Trophoblast cell (in vitro differentiated cells and primary cell): ENCODE results near the gene C15orf40. TPM values are rescaled to one million over a fixed set of nuclear protein-coding genes. Genes with fewer than 3 reads are reported as not detected.

Experiments used
- DNase-seq, 2 donors: peaks; one replicate each; pipeline ENCODE4 v3.0.0-alpha.2; 2016
- H2AFZ ChIP-seq: 2 replicates; pipeline ENCODE4 v1.6.1; 2013; ENCODE audit warnings: low read length, moderate library complexity, mild to moderate bottlenecking; ENCODE audit not compliant: insufficient read depth, poor library complexity
- H2AK5ac ChIP-seq: 2 replicates; pipeline ENCODE4 v1.6.1; 2013; ENCODE audit warnings: mild to moderate bottlenecking, low read length
- H2BK120ac ChIP-seq: 2 replicates; pipeline ENCODE4 v1.6.1; 2013; ENCODE audit warnings: low read length, mild to moderate bottlenecking, moderate library complexity; ENCODE audit not compliant: insufficient read depth, poor library complexity
- H2BK12ac ChIP-seq: 2 replicates; pipeline ENCODE4 v1.6.1; 2013; ENCODE audit warnings: mild to moderate bottlenecking, low read length, moderate library complexity
- H2BK5ac ChIP-seq: 2 replicates; pipeline ENCODE4 v1.6.1; 2013; ENCODE audit warnings: low read length, low read depth, moderate library complexity, mild to moderate bottlenecking; ENCODE audit not compliant: poor library complexity
- H3K14ac ChIP-seq: 2 replicates; pipeline ENCODE4 v1.6.1; 2013; ENCODE audit warnings: mild to moderate bottlenecking, low read length
- H3K18ac ChIP-seq: 2 replicates; pipeline ENCODE4 v1.6.1; 2013; ENCODE audit warnings: mild to moderate bottlenecking, low read length
- H3K23ac ChIP-seq: 2 replicates; pipeline ENCODE4 v1.6.1; 2013; ENCODE audit warnings: low read length
- H3K27ac ChIP-seq: 2 replicates; pipeline ENCODE4 v1.5.1; 2013; ENCODE audit warnings: low read depth, mild to moderate bottlenecking, inconsistent platforms, low read length, moderate library complexity
- H3K27me3 ChIP-seq: 2 replicates; pipeline ENCODE4 v1.6.1; 2013; ENCODE audit warnings: inconsistent platforms, mild to moderate bottlenecking, low read length, moderate library complexity; ENCODE audit not compliant: insufficient read depth
- H3K36me3 ChIP-seq, 2 experiments: 1 replicate in 1 of 2; 2 replicates in 1 of 2; pipeline ENCODE4 v1.6.1; 2013; ENCODE audit warnings: low read length in 2 of 2, mild to moderate bottlenecking in 2 of 2, moderate library complexity in 1 of 2; ENCODE audit not compliant: insufficient read depth in 2 of 2, control insufficient read depth in 1 of 2
- H3K4ac ChIP-seq: 2 replicates; pipeline ENCODE4 v1.6.1; 2013; ENCODE audit warnings: low read depth, mild to moderate bottlenecking, low read length, moderate library complexity
- H3K4me1 ChIP-seq, 2 experiments: 1 replicate in 1 of 2; 2 replicates in 1 of 2; pipeline ENCODE4 v1.6.1; 2013; ENCODE audit warnings: low read length in 2 of 2, mild to moderate bottlenecking in 2 of 2, moderate library complexity in 1 of 2; ENCODE audit not compliant: insufficient read depth in 2 of 2, control insufficient read depth in 1 of 2
- H3K4me2 ChIP-seq: 2 replicates; pipeline ENCODE4 v1.6.1; 2013; ENCODE audit warnings: inconsistent platforms, mild to moderate bottlenecking, low read length, moderate library complexity
- H3K4me3 ChIP-seq: 2 replicates; pipeline ENCODE4 v1.5.1; 2013; ENCODE audit warnings: mild to moderate bottlenecking, low read depth, low read length, inconsistent platforms
- H3K79me1 ChIP-seq: one replicate; pipeline ENCODE4 v1.6.1; 2013; ENCODE audit warnings: low read length
- H3K79me2 ChIP-seq: 2 replicates; pipeline ENCODE4 v1.6.1; 2013; ENCODE audit warnings: low read length, mild to moderate bottlenecking; ENCODE audit not compliant: control insufficient read depth, insufficient read depth, poor library complexity
- H3K9ac ChIP-seq: 2 replicates; pipeline ENCODE4 v1.6.1; 2013; ENCODE audit warnings: mild to moderate bottlenecking, low read length
- H3K9me3 ChIP-seq: 2 replicates; pipeline ENCODE4 v1.6.1; 2013; ENCODE audit warnings: low read depth, mild to moderate bottlenecking, control low read depth, inconsistent platforms, low read length; ENCODE audit not compliant: insufficient read depth
- H4K12ac ChIP-seq: 2 replicates; pipeline ENCODE4 v1.6.1; 2013; ENCODE audit warnings: low read depth, mild to moderate bottlenecking, low read length, moderate library complexity
- H4K8ac ChIP-seq: 2 replicates; pipeline ENCODE4 v1.6.1; 2013; ENCODE audit warnings: low read depth, mild to moderate bottlenecking, low read length, moderate library complexity
- H4K91ac ChIP-seq: one replicate; pipeline ENCODE4 v1.6.1; 2013; ENCODE audit warnings: low read depth, mild to moderate bottlenecking, low read length, moderate library complexity
- WGBS: extraction: QIAGEN DNeasy Blood & Tissue Kit; methylation state at CpG from one replicate; pipeline ENCODE4 v1.1.7; 2013; ENCODE audit warnings: missing lambda C conversion rate; ENCODE audit not compliant: insufficient read length, insufficient coverage; ENCODE audit errors: extremely low coverage; 5-methylcytosine and 5-hydroxymethylcytosine counted together
- polyA plus RNA-seq: library from polyadenylated mRNA; stranded (reverse); fragments of 200-250 nt; gene quantifications from 2 replicates; pipeline ENCODE4 v1.2.3, GENCODE V29; 2013

C15orf40 gene
- polyA plus RNA-seq = 8.7 and 9.5 TPM in 2 replicates

GRCh38 chr15:83011271-83012075 lies at the start of gene C15orf40:
Gene C15orf40, minus strand, starts transcription at chr15:83011639. Its CDS starts 32 bp downstream, at chr15:83011607.
- Histone ChIP-seq H4K12ac (peak within 1 kb of the TSS; percentile 99), H3K4me2 (peak within 1 kb of the TSS; percentile 90), H3K23ac (no peak within 1 kb of the TSS), H3K4me1 (peaks cover 5 to 9% of the 10 kb centered on the region in 2 experiments), H3K9me3 (peaks cover 2% of the 10 kb centered on the region), H3K18ac (peak within 1 kb of the TSS; percentile 42), H3K14ac (peak within 1 kb of the TSS; percentile 94), H4K91ac (peak within 1 kb of the TSS; percentile 86), H2BK120ac (peak within 1 kb of the TSS; percentile 9), H4K8ac (peak within 1 kb of the TSS; percentile 99), H2AFZ (peak within 1 kb of the TSS; percentile 86), H3K79me1 (peaks cover 11% of the 10 kb centered on the region), H3K36me3 (peaks cover 10 to 19% of the 10 kb centered on the region in 2 experiments), H3K9ac (peak within 1 kb of the TSS; percentile 92), H2BK5ac (peak within 1 kb of the TSS; percentile 2), H3K27ac (no peak within 1 kb of the TSS), H3K27me3 (no peaks in the 10 kb centered on the region), H3K4ac (peak within 1 kb of the TSS; percentile 62), H2AK5ac (peak within 1 kb of the TSS; percentile 70), H3K4me3 (peak within 1 kb of the TSS; percentile 96), H3K79me2 (peaks cover 7% of the 10 kb centered on the region), H2BK12ac (no peak within 1 kb of the TSS)
- no CpG with 5 or more reads among the region's 64 CpGs for WGBS
- DNase-seq = peak; percentile 93 to 96

- no peaks in the 10 kb centered on the region for H3K79me2 ChIP-seq
- no peak overlapping the region for H3K4me2 ChIP-seq
- H3K4me1 ChIP-seq = peaks cover 0 to 2% of the 10 kb centered on the region in 2 experiments
- H2BK5ac ChIP-seq = no peak overlapping the region
- no peaks in the 10 kb centered on the region for H3K27me3 ChIP-seq
- no peaks in the 10 kb centered on the region for H3K79me1 ChIP-seq
- H3K4ac ChIP-seq = no peak overlapping the region
- no peak overlapping the region for H3K27ac ChIP-seq
- no peak overlapping the region for H3K18ac ChIP-seq
- no peak for DNase-seq
- H3K9ac ChIP-seq = no peak overlapping the region
- no peak overlapping the region for H2AK5ac ChIP-seq
- H3K14ac ChIP-seq = no peak overlapping the region
- H2BK12ac ChIP-seq = no peak overlapping the region
- no peak overlapping the region for H3K23ac ChIP-seq
- H4K8ac ChIP-seq = no peak overlapping the region
- peaks cover 9 to 12% of the 10 kb centered on the region in 2 experiments for H3K36me3 ChIP-seq
- WGBS = no CpG with 5 or more reads among the region's 7 CpGs
- H3K9me3 ChIP-seq = no peaks in the 10 kb centered on the region
- H4K12ac ChIP-seq = no peak overlapping the region
- no peak overlapping the region for H3K4me3 ChIP-seq
- H4K91ac ChIP-seq = no peak overlapping the region
- H2BK120ac ChIP-seq = no peak overlapping the region
- no peak overlapping the region for H2AFZ ChIP-seq
Observed at GRCh38 chr15:83057696-83058376, 46.4 kb upstream of the C15orf40 start.

DNA sequence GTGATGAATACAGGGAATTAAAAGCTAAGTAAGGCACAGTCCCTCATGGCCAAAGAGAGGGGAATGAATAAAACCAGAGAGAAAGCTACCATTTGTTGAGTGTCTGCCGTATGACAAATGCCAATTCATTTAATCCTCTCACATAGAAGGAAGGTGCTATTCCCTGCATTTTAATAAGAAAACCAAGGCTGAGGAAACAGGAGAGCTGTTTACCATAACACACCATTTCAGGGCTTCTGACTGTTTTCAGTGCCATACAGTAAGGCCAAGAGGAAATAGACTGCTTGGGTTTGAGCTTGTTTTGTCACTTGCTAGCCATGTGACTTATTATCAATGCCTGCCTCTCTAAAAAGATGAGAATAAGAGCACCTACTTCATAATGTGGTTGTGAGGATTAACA lies 45.6 kb upstream of the C15orf40 start:
- no CpG with 5 or more reads among the region's 1 CpG for WGBS
- H3K9ac ChIP-seq = no peak overlapping the region

DNA sequence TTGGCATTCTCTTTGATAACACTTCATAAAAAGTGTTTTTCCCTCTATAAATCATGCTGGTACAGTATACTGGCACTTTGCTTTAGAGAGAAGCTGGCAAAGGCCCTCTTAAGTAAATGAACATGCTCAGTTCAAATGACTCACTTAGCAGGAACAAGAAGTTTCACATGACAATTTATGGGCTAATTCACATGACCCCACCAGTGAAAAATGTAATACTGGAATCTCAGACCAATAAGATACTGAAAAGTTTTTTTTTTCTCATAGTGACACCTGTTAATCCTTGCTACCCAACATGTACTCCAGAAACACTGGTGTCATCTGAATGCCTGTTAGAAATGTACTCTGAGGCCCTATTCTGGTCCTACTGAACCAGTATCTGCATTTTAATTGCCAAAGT lies 41.7 kb upstream of the C15orf40 start:
- no peaks in the 10 kb centered on the region for H3K27me3 ChIP-seq
- H2BK120ac ChIP-seq = no peak overlapping the region
- no peak overlapping the region for H2BK12ac ChIP-seq
- no peak overlapping the region for H3K23ac ChIP-seq
- H3K79me2 ChIP-seq = no peaks in the 10 kb centered on the region
- no peak overlapping the region for H4K12ac ChIP-seq
- no peak overlapping the region for H2AFZ ChIP-seq
- no peak overlapping the region for H4K91ac ChIP-seq
- no peak overlapping the region for H3K4me2 ChIP-seq
- H3K9ac ChIP-seq = no peak overlapping the region
- no peak overlapping the region for H2AK5ac ChIP-seq
- no peak overlapping the region for H3K4me3 ChIP-seq
- H3K79me1 ChIP-seq = no peaks in the 10 kb centered on the region
- no peak overlapping the region for H2BK5ac ChIP-seq
- H3K9me3 ChIP-seq = no peaks in the 10 kb centered on the region
- no peak overlapping the region for H3K4ac ChIP-seq
- no peak overlapping the region for H3K27ac ChIP-seq
- no peak overlapping the region for H4K8ac ChIP-seq
- peaks cover 10 to 13% of the 10 kb centered on the region in 2 experiments for H3K36me3 ChIP-seq
- no peak overlapping the region for H3K14ac ChIP-seq
- no peak overlapping the region for H3K18ac ChIP-seq
- no peaks in the 10 kb centered on the region for H3K4me1 ChIP-seq
- DNase-seq = peak in 1 of 2 donors; percentile 19

More for the DNA sequence above, 45.6 kb upstream of the C15orf40 start:
- H3K79me2 ChIP-seq = no peaks in the 10 kb centered on the region
- no peak overlapping the region for H4K8ac ChIP-seq
- no peak overlapping the region for H3K27ac ChIP-seq
- H3K4ac ChIP-seq = no peak overlapping the region
- H2BK120ac ChIP-seq = no peak overlapping the region
- H3K27me3 ChIP-seq = no peaks in the 10 kb centered on the region
- H3K23ac ChIP-seq = no peak overlapping the region
- H3K79me1 ChIP-seq = no peaks in the 10 kb centered on the region
- no peak overlapping the region for H3K18ac ChIP-seq
- H2BK5ac ChIP-seq = no peak overlapping the region
- no peak for DNase-seq
- no peak overlapping the region for H4K12ac ChIP-seq
- no peak overlapping the region for H2AFZ ChIP-seq
- H3K4me2 ChIP-seq = no peak overlapping the region
- H3K36me3 ChIP-seq = peaks cover 9 to 12% of the 10 kb centered on the region in 2 experiments
- no peak overlapping the region for H2BK12ac ChIP-seq
- H3K9me3 ChIP-seq = no peaks in the 10 kb centered on the region
- no peak overlapping the region for H3K14ac ChIP-seq
- H3K4me3 ChIP-seq = no peak overlapping the region
- H4K91ac ChIP-seq = no peak overlapping the region
- peaks cover 0 to 2% of the 10 kb centered on the region in 2 experiments for H3K4me1 ChIP-seq
- H2AK5ac ChIP-seq = no peak overlapping the region
